Stimulated activated CD4-positive, alpha-beta T cell treated with anti-CD3 and anti-CD28 coated beads, Interleukin-4, amount 100 ng/mL, for 1 hour (primary cell): ENCODE measurements around the gene AOPEP.
"Not testable (repeated sequence)": the region's sequence is repeated elsewhere in the genome, so short reads cannot be mapped to it uniquely, and the experiment has no call there.

Experiments used
- DNase-seq: peaks from one replicate; pipeline ENCODE4 v3.0.0-alpha.2; 2020

Gene AOPEP

DNA sequence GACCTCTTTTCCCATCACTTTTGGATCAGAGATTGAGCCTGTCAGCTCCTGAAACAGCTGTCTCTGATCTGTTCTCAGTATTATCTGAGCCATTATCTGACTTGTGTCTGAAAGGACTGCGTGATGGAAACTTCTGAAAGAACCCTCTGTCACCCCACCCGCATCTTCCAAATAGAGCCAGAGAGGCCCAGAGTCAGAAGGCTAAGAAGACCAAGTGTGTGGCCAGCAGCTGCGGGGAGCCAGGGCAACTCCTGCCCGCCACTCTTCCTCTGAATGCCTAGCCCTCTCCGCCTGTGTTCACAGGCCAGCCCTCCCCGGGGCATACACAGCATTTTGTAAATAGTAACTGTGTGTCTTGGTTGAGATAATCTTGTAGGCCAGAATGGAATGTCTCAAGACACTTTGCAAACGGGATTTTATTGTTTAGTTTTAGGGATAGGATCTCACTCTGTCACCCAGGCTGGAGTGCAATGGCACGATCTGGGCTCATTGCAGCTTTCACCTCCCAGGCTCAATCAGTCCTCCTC lies 92.7 kb downstream of the AOPEP start:
- no peak for DNase-seq

DNA sequence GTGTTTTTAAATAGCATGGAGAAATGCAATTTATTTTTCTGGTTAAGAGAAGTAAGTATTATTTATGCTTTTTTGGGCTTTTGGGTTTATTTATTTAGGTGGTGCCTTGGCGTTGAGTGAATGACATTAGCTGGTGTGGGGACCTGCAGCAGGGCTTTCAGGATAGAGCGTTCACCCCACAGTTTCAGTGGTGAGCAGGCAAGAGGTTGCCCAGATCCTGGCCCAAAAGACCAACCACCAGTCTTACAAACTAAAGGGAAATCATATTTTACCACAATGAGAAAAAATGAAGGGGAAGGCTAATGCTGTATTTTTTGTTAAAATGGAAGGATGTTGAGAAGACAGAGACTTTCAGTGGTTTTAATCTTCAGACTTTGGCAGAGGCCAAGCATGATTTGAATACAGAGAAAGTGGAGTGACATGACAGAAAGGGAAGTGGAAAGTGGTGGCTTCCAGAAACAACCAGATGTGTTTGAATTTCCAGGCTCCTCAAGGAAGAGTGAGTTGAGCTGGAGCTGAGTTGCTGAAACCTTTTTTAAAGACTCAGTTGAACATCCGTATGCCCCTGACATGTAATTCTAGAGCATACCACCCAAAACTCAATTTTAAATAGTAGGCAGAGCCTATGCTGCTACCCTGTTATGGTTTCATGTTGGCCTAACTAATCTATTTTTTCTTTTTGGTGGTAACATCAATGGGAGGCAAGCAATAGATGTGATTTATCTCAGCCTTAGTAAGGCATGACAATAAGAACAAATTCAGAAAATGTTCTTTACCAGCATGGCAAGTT lies 94.8 kb downstream of the AOPEP start:
- DNase-seq: no peak

- no peak for DNase-seq
These were observed 95.8 kb downstream of the AOPEP start for GRCh38 chr9:94822273-94822672.

DNA sequence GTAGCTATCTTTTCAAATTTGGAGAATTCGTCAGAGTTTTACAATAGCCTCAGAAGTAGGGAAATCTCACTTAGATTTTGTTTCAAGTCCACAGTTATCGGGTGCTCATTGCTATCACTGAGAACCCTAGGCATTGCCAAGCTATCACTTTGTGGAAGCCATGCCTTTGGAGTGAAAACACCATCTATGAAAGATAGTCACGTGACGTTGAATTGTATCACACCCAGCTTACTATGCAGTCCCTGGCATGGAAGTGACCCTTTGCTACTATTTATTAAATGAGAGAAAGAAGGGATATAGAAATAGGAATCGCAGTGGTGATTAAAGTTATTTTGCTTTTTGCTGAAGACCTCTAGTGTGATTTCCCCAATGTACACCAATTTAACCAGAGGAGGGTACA lies 97.2 kb downstream of the AOPEP start:
- no peak for DNase-seq

DNA sequence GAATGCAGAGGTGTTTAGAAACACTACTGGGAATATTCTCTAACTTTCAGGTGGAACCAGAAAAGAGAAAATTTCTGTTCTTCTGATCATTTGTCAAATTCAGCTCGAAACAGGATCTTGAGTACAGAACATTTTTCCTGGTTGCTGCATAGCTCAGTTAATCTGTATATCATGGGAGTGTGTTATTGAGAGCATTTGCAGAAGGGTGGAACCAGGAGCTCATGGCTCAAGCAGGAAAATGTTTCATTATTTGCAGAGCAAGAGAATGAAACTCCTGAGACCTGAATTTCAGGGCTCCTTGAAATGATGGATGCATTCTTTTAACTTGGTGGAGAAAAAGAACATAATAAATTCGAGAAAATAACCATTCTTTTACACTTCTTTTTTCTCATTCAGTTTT lies 97.9 kb downstream of the AOPEP start:
- DNase-seq: no peak

DNA sequence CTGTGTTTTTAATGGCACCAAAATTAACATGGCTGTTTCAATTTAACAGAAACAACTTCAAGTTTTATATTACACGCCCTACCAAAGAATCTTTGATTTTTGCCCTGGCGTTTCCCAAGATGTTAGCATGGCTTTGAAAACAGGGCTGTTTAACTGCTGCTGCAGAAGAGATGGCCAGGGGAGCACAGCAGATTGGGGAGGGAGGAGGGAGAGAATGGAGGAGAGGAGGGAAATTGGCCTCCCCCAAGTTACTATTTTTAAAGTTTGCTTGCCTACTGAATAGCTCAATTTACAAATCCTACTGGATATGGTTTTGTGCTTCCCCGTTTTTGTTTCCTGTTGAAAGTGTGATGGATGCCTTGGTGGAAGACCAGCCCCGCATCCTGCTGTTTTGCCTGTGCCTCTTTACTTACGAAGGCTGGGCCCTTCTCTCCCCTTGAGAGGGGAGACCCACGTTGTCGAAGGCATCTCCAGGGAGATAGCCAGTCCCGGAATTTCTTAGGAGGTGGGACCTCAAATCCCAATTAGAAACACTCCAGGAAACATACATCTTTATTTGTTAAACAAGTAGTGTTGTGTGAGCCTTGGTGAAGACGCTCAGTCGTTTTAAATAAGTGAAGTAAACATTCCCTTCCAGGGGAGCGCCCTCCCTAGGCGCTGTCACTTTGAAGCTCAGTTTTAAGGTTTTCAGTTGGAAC lies 98.6 kb downstream of the AOPEP start:
- DNase-seq: no peak

DNA sequence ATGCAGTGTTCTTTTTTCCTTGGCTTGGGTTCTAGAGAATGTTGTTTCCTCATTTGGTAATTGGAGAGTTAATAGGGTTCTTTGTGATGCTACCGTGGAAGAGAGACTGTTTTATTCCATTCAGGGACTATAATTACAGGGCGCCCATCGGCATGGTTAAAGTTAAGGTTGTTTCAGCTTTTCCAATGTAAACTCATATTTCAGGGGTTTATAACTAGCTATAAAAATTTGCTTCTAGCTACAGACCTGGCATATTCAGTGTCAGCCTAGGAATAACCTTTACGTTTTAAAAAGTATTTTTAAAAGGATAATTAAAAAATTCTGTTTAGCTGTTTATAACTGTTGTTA lies 99.1 kb downstream of the AOPEP start:
- no peak for DNase-seq

DNA sequence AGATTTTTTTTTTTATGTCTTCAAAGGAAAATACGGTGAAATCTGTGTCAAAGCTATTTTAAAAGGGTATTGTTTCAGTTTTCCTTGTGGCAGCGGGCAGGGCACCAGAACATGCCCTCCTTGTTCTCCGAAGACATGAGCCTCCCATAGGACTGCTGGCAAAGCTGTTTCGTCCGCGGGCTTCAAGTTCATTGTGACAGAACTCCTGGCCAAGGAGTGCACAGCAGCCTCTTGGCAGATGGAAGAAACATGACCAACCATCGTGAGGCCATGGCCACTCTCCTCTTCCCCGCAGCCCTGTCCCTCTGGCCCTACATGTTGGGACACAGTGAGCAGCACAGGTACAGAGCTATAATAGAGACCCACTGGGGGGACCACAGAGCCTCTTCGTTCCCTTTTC lies 99.5 kb downstream of the AOPEP start:
- DNase-seq: no peak

DNA sequence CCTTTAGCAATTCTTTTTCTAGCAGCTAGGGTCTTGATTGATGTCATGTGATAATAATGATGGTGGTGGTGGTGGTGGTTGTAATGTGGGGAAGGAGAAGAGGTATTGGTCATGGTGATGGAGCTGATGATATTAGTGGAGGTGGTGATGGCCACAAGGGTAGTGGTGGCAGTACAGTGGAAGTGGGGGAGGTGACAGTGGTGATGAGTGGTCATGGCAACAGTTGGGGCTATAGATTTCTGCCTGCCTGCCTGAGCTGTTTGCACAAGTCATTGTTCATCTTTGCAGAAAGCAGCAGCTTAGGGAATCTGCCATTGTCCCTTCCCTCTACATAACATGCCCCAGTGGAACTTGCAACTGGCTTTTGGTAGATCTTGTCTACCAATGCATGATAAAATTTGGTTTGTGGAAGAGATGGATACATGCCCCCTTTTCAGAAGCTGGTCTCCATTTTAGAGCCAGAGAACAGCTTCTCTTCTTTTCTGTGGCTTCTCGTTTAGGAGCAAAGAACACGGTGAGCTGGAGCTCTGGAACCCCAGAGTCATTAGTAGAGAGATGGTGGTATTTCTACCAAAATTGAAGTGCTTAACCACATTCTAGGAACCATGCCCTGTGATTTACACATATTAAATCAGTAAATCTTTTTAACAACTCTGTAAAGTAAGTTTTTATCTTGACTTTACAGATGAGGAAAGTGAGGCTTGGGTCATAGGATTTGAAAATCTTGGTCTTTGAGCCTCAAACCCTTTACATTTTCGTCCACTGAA lies 100.3 kb downstream of the AOPEP start:
- DNase-seq: no peak

DNA sequence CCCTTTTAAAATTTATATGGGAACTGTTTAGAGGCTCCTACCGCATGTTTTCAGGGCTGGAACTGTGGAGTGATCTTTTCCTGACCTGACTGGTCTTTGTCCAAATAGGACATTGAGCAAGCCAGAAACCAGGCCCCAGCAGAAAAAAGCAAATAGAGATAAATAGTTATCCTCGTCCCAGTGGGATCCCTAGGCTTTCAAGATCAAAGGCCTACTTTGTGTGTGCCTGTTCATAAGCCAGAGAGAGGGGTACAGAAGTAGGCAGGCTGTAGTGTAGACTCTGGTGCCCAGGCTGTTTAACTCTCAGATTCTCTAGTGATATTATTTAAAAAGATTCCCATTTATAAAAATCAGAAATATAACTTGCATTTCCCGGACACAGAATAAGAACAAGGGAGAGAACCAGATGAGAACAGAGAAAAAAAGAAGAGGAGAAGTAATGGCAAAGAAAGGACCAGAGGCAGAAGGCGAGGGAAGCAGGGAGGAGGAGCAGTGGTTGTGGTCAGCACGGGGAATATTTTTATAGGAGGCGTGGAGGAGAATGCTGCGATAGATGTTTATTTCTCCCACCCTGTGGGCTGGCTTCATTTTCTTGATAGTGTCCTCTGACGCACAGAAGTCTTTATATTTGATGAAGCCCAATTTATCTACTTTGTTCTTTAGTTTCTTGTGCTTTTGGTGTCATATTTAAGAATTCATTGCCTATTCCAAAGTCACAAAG lies 101.2 kb downstream of the AOPEP start:
- no peak for DNase-seq

DNA sequence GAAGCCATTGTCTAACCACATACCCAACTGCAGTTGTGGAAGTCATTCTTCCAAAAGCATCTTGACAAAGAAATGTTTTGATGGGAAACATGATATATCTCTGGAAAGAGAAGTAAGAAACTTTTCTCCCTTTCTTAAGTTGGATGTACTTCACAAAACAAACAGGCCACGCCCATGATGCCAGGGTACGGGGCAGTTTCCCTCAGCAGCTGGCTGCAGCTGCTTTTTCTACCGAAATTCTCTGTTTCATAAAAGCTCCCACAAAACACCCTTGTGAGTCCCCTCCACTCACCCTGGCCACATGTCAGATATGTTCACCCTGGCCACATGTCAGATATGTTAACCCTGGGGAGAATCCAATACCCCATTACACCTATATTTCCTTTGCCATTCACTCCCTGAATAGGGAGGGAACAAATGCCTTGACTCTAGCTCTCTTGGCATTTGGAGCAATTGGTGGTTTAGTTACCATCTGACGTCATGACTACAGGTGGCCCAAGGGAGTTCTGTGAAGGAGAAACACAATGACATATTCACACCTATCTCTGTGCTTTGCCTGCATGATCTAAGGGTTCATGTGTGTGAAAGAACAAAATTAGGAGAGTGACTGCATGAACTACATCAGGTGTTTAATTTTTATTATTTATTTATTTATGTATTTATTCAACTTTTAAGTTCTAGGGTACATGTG lies 103.0 kb downstream of the AOPEP start:
- DNase-seq: no peak

GRCh38 chr9:94830071-94830604 lies 103.6 kb downstream of the AOPEP start:
- not testable (repeated sequence) for DNase-seq

- no peak for DNase-seq
These were observed 107.3 kb downstream of the AOPEP start for GRCh38 chr9:94833802-94834201.

DNA sequence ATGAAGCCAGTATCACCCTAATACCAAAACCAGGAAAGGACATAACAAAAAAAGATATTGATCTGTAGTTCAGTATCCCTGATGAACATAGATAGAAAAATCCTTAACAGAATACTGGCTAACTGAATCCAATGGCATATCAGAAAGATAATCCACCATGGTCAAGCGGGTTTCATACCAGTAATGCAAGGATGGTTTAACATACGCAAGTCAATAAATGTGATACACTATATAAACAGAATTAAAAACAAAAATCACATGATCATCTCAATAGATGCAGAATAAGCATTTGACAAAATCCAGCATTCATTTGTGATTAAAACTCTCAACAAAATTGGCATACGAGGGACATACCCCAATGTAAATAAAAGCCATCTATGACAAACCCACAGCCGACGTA lies 110.9 kb downstream of the AOPEP start:
- no peak for DNase-seq

GRCh38 chr9:94839398-94839797 lies 112.9 kb downstream of the AOPEP start:
- DNase-seq: no peak

GRCh38 chr9:94840738-94841137 lies 114.2 kb downstream of the AOPEP start:
- no peak for DNase-seq

DNA sequence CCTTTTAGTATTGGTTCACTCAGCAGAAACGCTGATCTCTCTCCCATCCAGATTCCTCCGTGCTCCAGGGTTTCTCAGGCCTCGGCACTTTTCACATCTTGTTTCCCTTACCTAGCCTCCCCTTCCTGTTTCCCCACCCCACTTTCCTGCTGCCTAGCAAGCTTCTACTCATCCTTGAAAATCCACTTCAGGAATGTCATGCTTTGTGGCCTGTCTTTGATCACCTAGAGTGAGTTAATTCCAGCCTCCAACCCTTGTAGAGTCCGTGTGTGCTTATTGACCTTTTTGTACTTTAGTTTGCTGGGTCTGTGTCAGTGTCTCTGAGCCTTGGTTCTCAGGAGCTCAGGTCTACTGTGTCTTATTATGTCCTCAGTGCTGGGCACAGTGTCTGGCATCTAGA lies 116.6 kb downstream of the AOPEP start:
- DNase-seq: no peak

DNA sequence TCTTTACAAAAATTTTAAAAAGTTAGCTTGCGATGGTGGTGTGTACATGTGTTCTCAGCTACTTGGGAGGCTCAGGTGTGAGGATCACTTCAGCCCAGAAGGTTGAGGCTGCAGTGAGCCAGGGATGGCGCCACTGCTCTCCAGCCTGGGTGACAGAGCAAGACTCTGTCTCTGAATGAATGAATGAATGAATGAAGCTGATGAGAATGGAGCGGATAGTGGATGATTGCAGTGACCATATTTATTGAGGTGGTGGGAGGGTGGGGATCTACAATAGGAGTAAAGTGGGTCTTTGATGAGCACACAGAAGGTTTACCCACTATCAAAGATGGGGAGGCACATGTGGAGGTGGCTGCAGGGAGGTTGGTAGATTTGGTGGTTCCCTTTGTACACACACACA lies 120.2 kb downstream of the AOPEP start:
- DNase-seq: no peak

GRCh38 chr9:94847486-94847885 lies 121.0 kb downstream of the AOPEP start:
- DNase-seq: no peak

DNA sequence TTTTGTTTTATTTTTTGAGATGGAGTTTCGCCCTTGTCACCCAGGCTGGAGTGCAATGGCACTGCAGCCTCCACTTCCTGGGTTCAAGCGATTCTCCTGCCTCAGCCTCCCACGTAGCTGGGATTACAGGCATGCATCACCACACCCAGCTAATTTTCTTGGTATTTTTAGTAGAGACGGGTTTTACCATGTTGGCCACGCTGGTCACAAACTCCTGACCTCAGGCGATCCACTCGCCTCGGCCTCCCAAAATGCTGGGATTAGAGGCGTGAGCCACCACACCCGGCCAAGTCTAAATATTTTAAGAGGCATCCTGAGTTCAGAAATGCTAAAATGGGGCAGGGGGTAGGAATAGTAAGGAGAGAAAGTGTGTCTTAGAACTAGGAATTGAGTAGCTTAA lies 122.3 kb downstream of the AOPEP start:
- not testable (repeated sequence) for DNase-seq

DNA sequence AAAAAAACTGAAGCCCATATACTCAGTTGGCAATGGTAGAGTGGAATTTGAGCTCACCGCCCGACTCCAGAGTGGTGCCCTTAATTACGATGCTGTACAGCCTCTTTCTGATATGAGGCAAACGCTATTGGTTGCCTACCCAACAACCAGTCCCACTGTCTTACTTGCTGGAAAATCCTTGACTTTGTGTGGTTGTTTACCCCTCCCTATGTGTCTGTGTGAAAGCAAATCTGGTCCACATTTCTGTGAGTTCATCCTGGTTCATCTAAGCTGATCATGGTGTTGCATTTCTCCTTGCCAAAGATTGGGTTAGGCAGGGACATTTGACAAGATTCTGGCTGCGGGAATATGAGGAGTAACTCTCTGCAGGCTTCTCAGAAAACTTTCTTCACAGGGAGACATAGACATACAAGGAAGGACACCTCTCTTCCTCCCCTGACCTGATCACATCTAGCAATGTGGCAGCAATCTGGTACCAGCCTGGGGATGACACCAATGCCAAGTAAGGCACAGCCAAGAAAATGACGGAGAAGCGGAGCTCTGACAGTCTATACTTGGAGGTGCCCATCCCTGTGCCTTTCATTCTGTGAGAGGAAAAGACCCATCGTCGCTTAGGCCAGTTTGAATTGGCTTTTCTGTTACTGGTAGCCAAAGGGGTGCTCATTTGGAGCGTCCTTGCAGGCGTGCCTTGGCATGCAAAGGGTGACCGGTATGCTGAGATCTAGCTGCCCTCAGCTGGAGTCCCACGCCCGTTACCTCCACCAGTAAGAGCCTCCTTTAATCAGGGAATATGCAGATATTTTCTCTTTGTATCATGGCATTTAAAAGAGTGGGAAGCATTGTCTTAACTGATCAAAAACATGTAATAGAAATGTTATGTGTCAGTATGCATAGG lies 124.3 kb downstream of the AOPEP start:
- no peak for DNase-seq
